Natural killer cell treated with Interleukin-12 subunit alpha and Interleukin-12 subunit beta and Interleukin-15 and Interleukin-18, amount 100 ng/mL, for 72 hours (primary cell): ENCODE measurements around the gene NFAM1. TPM values are rescaled to one million over a fixed set of nuclear protein-coding genes. Genes with fewer than 3 reads are reported as not detected.

Experiments
- ATAC-seq, 2 donors: fragments of 150-1000 bp; cut with Tn5 transposase in 1 of 2; sonication (Bioruptor Pico), chemical (Tn5 transposase) in 1 of 2; 2 replicates each; pipeline ENCODE4 v1.10.0; 2021
- DNase-seq: peaks from one replicate; pipeline ENCODE4 v3.0.0; 2022; ENCODE audit warnings: low spot score
- H3K27ac Mint-ChIP-seq, 2 donors: 1 replicate in 1 of 2; 2 replicates in 1 of 2; pipeline ENCODE4 v1.8.0; 2022; ENCODE audit warnings: mixed read lengths in 2 of 2, mild to moderate bottlenecking in 1 of 2, moderate library complexity in 1 of 2
- H3K27me3 Mint-ChIP-seq, 2 donors: 1 replicate in 1 of 2; 2 replicates in 1 of 2; pipeline ENCODE4 v1.8.0; 2022; ENCODE audit warnings: mixed read lengths in 2 of 2
- H3K36me3 Mint-ChIP-seq: one replicate; pipeline ENCODE4 v1.8.0; 2022; ENCODE audit warnings: mixed read lengths
- H3K4me1 Mint-ChIP-seq, 2 donors: 1 replicate in 1 of 2; 2 replicates in 1 of 2; pipeline ENCODE4 v1.8.0; 2022; ENCODE audit warnings: low read depth in 2 of 2, mixed read lengths in 2 of 2, mild to moderate bottlenecking in 1 of 2
- H3K4me3 Mint-ChIP-seq: one replicate; pipeline ENCODE4 v1.8.0; 2022; ENCODE audit warnings: mixed read lengths
- H3K9me3 Mint-ChIP-seq: 2 replicates; pipeline ENCODE4 v1.8.0; 2022; ENCODE audit warnings: mixed read lengths
- total RNA-seq, 2 donors: library from RNA; stranded (reverse); gene quantifications; one replicate each; pipeline ENCODE4 v1.2.3, GENCODE V29; 2022

NFAM1 gene
- total RNA-seq, 2 donors from 2014 or later, result 0.19 to 0.47 TPM

DNA sequence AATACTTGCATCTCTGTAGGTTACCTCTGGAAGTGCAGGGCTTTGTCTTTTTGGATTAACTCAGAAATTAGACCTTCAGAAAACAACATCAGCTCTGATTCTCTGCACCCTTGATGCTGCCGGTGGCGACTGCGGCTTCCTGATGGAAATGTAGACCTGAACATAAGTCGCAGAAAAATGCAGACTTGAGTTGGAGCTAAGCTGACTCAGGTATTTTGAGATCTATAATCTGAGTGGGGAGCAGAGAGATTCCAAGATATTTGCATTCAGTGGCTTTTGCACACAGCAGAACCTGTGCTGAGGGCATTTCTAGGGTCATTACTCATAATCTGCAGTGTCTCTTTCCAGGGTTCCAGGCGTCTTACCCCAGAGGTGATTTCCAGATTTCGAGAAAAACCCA, 18.7 kb upstream of the NFAM1 start:
- Mint-ChIP-seq H3K27me3 (peaks cover 0 to 6% of the 10 kb centered on the region in 2 donors), H3K9me3 (no peaks in the 10 kb centered on the region), H3K4me3 (no peak overlapping the region), H3K36me3 (no peaks in the 10 kb centered on the region), H3K27ac (no peak overlapping the region), H3K4me1 (no peaks in the 10 kb centered on the region)
- no peak for DNase-seq
- no peak for ATAC-seq

DNA sequence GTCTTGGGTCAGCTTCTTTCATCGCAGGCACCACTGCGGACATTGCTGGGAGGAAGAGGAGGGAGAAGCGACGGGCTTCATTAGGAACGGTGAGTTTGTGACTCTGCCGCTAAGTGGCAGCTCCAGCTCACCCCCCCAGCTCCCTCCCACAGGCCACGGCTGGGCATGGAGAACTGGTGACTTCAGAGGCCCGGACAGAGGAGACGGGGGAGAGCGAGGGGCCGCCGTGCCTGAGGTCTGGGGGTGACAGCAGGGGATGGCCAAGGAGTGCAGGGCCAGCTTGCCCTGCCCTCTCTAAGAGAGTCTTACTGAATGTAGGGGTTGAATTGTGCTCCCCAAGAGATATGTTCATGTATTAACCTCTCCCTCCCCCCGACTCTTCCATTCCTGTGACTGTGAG, 13.9 kb upstream of the NFAM1 start:
- no peaks in the 10 kb centered on the region for H3K9me3 Mint-ChIP-seq
- no peak overlapping the region for H3K27ac Mint-ChIP-seq
- ATAC-seq (no peak), DNase-seq (no peak)
- peaks cover 0 to 3% of the 10 kb centered on the region in 2 donors for H3K27me3 Mint-ChIP-seq
- peaks cover 13 to 16% of the 10 kb centered on the region in 2 donors for H3K4me1 Mint-ChIP-seq
- H3K36me3 Mint-ChIP-seq, result no peaks in the 10 kb centered on the region
- no peak overlapping the region for H3K4me3 Mint-ChIP-seq

DNA sequence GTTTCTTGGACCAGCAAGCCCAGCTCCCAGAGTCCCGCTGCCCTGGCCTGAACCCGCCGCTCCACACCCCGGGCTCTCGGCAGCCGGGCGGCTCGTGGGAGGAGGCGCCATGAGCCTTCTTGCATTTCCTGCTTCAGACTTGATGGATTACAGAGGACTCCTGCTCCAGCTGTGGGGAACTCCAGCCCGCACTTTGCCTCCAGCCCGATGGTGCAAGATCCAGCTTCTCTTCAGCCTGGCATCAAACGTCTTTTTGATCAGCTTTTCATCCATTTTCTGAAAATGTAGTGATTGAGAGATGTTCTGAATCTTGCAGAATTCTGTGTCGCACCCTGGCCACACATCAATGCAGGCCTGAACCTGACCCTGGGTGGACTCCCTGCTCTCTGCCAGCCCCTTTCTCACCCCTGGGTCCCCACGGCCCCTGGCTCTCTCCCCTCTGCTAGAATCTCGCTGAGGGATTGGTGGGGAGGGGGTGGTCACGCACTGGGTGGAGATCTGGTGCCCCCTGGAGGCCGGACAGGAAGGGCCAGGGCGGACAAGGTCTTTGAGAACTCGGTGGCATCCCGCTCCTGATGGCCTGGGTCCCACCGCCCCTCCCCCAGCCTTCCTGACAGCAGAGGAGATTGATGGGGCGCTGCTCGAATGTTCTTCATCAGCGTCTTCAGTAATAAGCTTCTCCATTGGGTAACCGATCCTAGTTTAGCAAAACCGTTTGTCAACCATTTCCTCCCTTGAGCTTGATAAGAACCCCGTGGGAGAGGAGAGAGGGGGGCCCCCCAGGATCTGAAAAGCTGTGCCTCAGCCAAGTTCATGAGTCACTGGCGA, 12.1 kb upstream of the NFAM1 start:
- Mint-ChIP-seq H3K9me3 (no peaks in the 10 kb centered on the region), H3K27me3 (peaks cover 0 to under 1% of the 10 kb centered on the region in 2 donors), H3K27ac (peak overlapping the region; percentile 79 to 85), H3K4me1 (peaks cover 13 to 19% of the 10 kb centered on the region in 2 donors), H3K36me3 (no peaks in the 10 kb centered on the region), H3K4me3 (peak overlapping the region; percentile 78)
- peak; percentile 82 for DNase-seq
- peak; percentile 75 to 86 for ATAC-seq

DNA sequence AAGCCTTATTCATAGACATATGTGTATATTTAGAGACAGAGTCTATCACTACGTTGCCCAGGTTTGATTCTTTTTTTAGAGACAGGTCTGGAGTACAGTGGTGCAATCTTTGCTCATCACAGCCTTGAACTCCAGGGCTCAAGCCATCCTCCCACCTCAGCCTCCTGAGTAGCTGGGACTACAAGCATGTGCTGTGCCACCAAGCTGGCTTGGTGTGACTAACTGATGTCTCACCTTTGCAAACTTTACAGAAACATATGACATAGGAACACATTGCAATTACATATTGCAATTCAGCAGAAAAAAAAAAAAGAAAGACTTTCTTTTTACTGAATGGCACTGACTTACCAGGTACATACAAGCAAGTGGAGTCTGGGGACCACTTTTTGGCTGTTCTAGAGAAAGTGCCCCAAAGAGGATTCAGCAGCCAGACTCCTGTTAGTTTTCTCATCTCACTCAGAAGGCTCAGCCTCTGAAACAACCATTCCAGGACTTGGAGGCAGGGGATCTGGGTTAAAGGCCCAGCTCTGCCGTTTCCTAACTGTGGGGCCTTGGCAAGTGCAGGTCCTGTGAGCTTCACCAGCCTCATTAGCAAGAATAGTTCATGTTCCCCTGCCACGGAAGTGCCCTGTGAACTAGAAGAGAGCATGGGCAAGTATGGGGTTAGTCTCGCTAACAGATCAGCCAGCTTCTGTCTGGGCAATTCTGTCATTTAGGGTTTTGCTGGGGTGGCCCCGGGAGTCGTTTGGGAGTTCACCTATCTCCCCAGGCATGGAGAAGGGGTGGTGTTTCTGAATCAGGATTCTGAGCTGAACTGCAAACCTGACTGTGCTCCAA, 11.3 kb upstream of the NFAM1 start:
- H3K9me3 Mint-ChIP-seq, result no peaks in the 10 kb centered on the region
- no peak for ATAC-seq
- H3K36me3 Mint-ChIP-seq, result no peaks in the 10 kb centered on the region
- peak overlapping the region; percentile 78 for H3K4me3 Mint-ChIP-seq
- peak overlapping the region; percentile 79 to 85 for H3K27ac Mint-ChIP-seq
- DNase-seq, result no peak
- H3K27me3 Mint-ChIP-seq, result no peaks in the 10 kb centered on the region
- peaks cover 13 to 19% of the 10 kb centered on the region in 2 donors for H3K4me1 Mint-ChIP-seq

DNA sequence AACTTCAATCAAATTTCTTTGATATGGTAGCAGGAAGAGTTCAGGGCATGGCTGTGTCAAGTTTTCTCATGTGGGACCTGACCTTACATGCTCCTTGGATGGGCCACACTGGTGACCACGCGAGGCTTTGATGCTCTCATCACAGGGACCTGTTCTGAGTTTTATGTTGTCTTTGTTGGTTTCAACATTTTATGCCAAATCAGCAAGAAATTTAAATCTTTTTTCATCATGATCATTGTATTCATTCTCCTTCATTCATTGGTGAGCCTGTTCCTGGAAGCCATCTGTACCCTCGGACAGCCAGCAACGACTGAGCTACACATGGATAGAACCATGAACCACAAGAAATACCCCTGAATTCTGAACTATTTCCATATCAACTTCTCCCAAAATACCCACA, 10.5 kb upstream of the NFAM1 start:
- no peaks in the 10 kb centered on the region for H3K27me3 Mint-ChIP-seq
- ATAC-seq (no peak), DNase-seq (no peak)
- peak overlapping the region; percentile 46 to 85 for H3K27ac Mint-ChIP-seq
- peaks cover 13 to 19% of the 10 kb centered on the region in 2 donors for H3K4me1 Mint-ChIP-seq
- no peaks in the 10 kb centered on the region for H3K9me3 Mint-ChIP-seq
- H3K36me3 Mint-ChIP-seq, result no peaks in the 10 kb centered on the region
- no peak overlapping the region for H3K4me3 Mint-ChIP-seq

DNA sequence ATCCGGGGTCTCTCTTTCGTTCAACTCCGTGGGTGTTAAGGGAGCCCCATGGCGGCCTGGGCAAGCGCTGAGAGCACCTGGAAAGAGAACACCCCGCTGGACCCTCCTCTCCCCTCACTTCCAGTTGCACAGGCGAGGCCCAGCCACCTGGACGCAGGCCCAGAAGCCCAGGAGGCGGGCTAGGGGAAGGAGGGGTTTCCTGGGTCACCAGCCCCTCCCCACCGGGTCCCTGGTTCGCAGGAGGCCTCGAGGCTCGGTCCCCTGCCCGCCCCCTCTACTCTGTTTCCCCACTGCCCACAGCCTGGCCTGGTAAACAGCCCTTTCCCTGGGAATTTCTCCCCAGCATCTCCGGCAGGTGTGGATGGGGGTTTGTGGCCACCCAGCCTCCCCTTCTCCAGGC, 8.5 kb upstream of the NFAM1 start:
- H3K4me1 Mint-ChIP-seq, result peaks cover 13 to 22% of the 10 kb centered on the region in 2 donors
- no peak overlapping the region for H3K4me3 Mint-ChIP-seq
- H3K27ac Mint-ChIP-seq, result no peak overlapping the region
- H3K9me3 Mint-ChIP-seq, result no peaks in the 10 kb centered on the region
- DNase-seq, result no peak
- ATAC-seq, result no peak
- H3K36me3 Mint-ChIP-seq, result no peaks in the 10 kb centered on the region
- no peaks in the 10 kb centered on the region for H3K27me3 Mint-ChIP-seq

DNA sequence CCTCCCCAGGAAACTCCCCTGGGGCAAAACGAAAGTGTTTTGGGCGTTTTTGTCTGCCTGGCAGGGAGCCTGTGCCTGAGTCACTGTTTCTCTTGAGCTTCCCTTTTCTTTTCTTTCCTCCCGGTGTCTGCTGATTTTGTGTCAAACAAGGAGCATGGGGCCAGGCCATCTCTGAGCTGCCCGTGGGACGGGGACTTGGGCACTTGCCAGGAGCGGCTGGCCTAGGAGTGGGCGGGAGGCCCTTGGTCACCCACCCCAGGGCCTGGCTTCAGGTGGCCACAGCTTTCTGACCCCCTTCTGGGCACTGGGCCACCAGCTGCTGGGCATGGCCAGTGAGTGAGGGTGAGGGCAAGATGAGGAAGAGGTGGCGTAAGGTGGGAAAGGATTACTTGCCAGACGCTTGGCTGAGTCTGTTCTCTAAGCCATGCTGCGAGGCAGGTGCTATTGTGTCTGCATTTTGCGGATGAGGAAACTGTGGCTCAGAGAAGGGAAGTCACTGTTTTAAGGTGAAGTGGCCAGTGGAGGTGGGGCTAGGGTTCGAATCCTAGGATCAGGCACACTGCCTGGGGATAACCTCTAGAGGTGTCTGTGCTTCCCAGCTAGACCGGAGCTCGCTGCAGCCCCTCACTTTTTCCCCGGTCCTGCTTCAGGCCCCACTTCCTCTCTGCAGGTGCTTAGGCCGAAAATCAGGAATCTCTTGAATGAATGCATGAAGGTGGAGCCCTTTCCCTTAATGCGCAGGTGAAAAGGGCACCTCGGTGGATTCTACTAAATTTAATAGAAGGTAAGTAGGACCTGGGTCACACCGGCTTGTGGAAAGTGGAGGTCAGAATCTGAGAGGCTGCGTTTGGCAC, 7.8 kb upstream of the NFAM1 start:
- Mint-ChIP-seq H3K4me3 (peak overlapping the region; percentile 15), H3K27ac (peak overlapping the region in 1 of 2 donors; percentile 36), H3K9me3 (no peaks in the 10 kb centered on the region), H3K4me1 (peaks cover 11 to 21% of the 10 kb centered on the region in 2 donors), H3K27me3 (no peaks in the 10 kb centered on the region), H3K36me3 (no peaks in the 10 kb centered on the region)
- no peak for ATAC-seq
- DNase-seq, result no peak

DNA sequence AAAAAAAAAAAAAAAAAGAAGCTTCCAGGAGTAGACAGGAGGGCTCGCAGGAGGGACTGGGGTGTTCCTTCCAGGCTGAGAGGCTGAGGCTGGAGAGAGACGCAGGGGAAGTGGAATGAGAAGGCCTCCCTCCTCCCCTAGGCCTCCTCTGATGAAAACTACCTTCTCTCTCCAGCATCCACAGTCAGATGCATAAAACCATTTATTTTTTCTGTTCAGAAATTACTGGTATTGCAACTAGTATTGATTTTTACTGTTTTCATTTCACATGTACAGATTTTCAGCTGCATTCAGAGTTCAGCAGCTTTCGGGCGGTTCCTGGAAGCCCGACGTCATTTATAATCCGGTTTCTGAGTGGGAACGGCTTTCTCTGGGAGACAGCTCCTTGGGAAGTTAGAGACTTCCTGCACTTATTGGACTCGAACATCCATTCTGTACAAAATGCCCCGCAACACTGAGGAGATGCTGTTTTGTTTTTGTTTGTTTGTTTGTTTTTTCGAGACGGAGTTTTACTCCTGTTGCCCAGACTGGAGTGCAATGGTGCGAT, 6.9 kb upstream of the NFAM1 start:
- Mint-ChIP-seq H3K27me3 (no peaks in the 10 kb centered on the region), H3K9me3 (no peaks in the 10 kb centered on the region), H3K4me1 (peaks cover 1 to 11% of the 10 kb centered on the region in 2 donors), H3K36me3 (no peaks in the 10 kb centered on the region), H3K27ac (no peak overlapping the region), H3K4me3 (peak overlapping the region; percentile 54)
- ATAC-seq, result no peak
- no peak for DNase-seq

DNA sequence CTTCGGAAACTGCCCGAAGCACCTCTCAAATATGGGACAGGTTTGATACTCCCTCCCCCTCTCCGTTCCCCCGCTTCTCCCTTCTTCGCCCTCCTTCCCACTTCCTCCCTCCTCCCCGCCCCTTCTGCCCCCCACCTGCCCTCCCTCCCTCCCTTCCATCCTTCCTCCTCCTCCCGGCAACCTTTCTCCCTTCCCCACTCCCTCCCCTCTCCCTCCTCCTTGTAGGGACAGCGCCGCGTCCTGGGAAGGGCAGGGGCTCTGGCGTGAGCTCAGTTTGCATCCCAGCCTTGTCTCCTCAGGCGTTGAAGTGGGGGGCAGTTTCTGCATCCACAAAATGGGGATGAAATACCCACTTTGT, 6.1 kb upstream of the NFAM1 start:
- H3K36me3 Mint-ChIP-seq, result no peaks in the 10 kb centered on the region
- peaks cover 0 to 2% of the 10 kb centered on the region in 2 donors for H3K27me3 Mint-ChIP-seq
- H3K4me1 Mint-ChIP-seq, result peaks cover 0 to 6% of the 10 kb centered on the region in 2 donors
- H3K4me3 Mint-ChIP-seq, result no peak overlapping the region
- H3K27ac Mint-ChIP-seq, result no peak overlapping the region
- ATAC-seq (no peak), DNase-seq (no peak)
- H3K9me3 Mint-ChIP-seq, result no peaks in the 10 kb centered on the region

DNA sequence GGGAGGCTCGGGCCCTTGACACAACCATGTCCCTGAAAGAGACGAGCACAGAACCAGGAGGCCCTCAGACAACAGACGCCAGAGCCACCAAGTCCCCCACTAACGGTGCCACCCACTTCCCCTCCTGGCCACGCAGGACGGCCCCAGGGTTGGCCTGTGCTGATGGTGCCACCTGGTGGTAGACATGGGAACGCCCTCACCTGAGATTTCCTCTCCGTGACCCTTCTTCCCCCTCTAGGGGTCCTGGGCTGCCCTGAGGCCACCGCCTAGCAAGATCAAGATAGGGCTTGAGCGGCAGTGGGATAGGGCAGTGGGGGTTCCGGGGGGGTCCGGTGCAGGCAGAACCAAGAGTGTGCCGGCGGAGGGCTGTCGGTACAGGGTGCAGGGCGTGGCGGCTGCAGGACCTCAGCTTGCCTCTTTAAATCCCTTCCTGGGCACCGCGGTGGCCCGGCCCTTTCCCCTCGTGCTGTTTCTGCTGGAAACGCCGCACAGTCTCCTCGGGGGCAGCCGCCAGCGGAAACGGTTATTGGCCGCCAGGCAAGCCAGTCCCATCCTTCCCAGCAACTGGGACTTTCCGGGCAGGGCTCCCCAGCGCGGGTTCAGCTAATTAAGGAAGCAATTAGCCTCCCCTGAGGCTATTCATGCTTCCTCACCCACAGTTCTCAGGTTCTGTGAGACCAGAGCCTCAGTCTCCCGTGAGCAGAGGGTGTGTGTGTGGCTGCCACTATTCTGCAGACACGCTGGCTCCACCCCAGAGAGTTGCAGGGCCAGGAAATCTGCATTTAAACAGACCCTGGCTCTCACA, 5.5 kb upstream of the NFAM1 start:
- H3K4me3 Mint-ChIP-seq, result peak overlapping the region; percentile 60
- H3K27ac Mint-ChIP-seq, result no peak overlapping the region

DNA sequence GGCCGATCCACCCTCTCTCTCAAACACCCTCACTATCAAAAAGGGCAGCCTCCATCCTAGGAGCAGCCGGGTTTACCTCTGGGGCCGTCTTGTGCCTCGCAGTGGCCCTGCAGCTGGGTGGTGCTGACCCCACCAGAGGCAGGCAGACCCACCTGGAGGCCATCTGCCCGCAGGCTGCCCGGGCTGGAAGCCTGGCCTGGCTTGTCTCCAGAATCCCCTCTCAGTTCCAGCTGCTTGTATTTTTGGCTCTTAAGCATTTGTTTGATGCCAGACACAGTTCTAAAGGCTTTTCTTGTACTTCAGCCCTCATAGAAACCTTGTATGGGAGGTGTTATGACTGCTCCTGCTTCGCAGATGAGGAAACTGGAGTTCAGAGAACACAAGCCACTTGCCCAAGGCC, 4.2 kb upstream of the NFAM1 start:
- ATAC-seq (no peak), DNase-seq (no peak)
- Mint-ChIP-seq H3K27me3 (peaks cover 0 to 10% of the 10 kb centered on the region in 2 donors), H3K4me3 (no peak overlapping the region), H3K9me3 (no peaks in the 10 kb centered on the region), H3K27ac (no peak overlapping the region), H3K36me3 (no peaks in the 10 kb centered on the region), H3K4me1 (peaks cover 0 to 6% of the 10 kb centered on the region in 2 donors)

More for the DNA sequence above, 5.5 kb upstream of the NFAM1 start:
- Mint-ChIP-seq H3K27me3 (peaks cover 0 to 7% of the 10 kb centered on the region in 2 donors), H3K4me1 (peaks cover 0 to 6% of the 10 kb centered on the region in 2 donors), H3K36me3 (no peaks in the 10 kb centered on the region), H3K9me3 (no peaks in the 10 kb centered on the region)
- DNase-seq, result peak; percentile 77
- peak; percentile 90 for ATAC-seq

DNA sequence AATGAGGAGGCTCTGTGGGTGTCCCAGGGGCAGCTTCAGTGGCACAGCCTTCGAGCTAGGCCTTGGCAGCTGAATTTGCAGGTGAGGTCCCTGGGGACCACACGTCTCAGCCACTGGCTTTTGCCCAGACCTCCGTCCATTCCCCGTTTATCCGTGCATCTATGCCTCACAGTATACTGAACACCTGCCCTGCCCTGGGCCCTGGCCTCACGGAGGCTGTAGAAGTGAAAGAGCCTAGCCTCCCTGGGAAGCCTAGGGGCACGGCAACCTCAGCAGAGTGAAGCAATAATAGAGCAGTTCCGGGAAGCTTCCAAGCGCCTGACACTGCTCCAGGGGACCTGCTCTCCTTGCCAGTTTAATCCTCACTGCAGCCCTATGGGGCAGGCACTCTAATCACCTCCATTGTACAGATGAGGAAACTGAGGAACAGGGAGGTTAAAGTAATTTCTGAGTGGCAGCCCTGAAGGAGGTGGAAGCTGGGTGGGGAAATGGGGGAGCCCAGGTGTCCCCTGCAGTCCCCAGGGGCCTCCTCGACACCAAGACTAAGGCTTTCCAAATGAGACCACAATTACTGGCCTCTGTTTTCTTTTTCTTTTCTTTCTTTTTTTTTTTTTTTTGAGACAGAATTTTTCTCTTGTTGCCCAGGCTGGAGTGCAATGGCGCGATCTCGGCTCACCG, 2.7 kb upstream of the NFAM1 start:
- peaks cover 0 to 9% of the 10 kb centered on the region in 2 donors for H3K4me1 Mint-ChIP-seq
- H3K36me3 Mint-ChIP-seq, result no peaks in the 10 kb centered on the region
- peaks cover 10 to 18% of the 10 kb centered on the region in 2 donors for H3K27me3 Mint-ChIP-seq
- H3K27ac Mint-ChIP-seq, result no peak overlapping the region
- no peak overlapping the region for H3K4me3 Mint-ChIP-seq
- no peak for ATAC-seq
- H3K9me3 Mint-ChIP-seq, result no peaks in the 10 kb centered on the region
- no peak for DNase-seq
